Stimulated activated CD4-positive, alpha-beta T cell treated with anti-CD3 and anti-CD28 coated beads, Interleukin-12 subunit alpha, Interleukin-12 subunit beta, amount 100 ng/mL, for 4 hours (primary cell): ENCODE measurements around the gene SLCO2A1.

Experiments
- DNase-seq: peaks from one replicate; pipeline ENCODE4 v3.0.0-alpha.2; 2020

The SLCO2A1 gene

DNA sequence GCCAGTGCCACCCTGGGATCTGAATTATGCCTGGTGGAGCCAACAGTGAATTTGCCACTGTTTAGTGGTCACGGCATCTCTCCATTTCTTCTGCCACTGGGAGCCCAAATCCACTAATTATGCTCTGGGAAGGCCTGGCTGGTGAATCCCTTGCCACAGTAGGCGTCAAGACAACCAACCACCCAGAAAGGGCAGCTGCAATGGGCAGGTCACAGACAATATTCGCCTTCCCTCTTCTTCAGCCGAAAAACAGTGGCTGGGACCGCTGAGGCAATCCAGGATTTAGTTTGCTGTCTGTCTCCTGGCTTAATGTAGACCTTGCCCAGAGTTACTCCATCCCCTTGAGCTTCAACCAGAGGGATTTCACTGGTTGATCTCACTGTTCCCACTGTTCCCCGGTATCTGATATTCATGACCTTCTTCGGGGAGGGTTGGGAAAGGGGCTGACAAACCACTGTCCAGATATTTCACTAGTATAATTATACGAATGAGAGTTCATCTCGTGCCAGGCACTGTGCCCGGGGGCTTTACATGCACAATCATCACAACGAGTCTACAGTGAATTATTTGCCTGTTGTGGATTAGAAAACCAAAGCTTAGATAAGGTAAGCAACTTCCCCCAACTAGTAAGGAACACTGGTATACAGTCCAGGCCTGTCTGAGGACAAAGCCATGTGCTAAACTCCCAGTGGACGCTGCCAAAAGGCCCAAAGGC lies 84.2 kb downstream of the SLCO2A1 start:
- no peak for DNase-seq

- no peak for DNase-seq
Measured at GRCh38 chr3:133944641-133945380, 84.9 kb downstream of the SLCO2A1 start.

DNA sequence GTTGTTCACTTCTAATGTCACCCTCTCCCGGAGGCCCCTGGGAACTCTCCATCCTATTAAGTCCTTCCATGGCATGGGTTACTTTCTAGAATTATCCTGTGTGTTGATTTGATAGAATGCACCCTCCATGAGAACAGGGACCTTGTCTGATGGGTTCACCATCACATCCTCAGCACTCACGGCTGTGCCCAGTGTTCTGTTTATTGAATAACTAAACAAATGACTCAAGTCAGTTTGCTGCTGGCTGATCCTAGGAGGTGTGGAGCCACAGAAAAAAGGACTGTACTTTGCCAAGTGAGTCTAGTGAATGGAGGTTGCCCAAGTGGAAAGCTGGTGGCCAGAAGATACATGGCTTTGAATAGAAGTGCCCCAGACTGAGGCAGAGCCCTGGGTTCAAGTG lies 85.5 kb downstream of the SLCO2A1 start:
- DNase-seq, result no peak

DNA sequence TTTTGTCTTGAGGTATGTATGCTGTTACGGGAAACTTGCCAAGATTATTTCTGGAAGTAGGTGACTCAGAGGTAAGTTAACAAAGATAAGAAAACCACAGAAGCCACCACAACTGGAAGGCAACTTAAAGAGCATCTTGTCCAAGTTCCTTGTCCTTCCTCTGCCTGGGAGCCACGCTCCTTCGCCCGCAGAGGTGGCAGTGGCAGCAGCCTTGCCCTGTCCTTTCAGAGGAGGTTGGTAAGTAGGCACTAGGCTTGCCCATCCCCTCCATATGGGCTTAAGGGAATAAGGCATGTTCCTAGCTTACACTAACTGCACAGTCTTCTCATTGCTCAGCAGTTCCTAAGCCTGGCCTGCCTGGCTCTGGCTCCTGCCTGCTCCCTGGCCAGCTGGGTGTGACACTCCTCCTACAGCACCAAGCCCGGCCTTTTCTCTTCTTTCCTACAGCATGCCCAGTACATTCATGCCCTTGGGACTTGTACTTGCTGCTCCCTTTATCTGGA lies 86.0 kb downstream of the SLCO2A1 start:
- DNase-seq, result no peak

DNA sequence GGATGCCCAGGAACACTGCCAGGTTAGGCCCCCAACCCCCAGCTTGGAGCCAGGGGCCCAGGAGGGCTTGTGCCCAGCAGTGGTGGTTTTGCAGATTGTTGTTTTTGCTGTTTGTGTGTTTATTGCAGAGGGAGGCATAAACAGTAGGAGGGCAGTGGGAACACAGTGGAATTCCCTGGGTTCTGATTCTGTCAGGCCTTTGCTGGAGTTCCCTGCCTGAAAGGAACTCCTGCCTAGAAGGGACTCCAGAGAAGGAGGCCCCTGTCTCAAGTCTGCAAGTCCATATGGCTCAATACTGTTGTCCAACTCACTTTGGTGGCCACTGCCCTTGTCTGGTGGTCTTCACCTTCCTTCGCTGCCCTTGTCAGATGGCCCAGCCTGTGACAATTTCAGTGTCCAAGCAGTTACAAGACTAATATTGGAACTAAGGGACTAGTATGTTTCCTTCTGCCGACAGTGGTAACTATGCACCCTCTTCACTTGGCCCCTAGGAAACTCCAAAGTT lies 86.6 kb downstream of the SLCO2A1 start:
- DNase-seq, result no peak

DNA sequence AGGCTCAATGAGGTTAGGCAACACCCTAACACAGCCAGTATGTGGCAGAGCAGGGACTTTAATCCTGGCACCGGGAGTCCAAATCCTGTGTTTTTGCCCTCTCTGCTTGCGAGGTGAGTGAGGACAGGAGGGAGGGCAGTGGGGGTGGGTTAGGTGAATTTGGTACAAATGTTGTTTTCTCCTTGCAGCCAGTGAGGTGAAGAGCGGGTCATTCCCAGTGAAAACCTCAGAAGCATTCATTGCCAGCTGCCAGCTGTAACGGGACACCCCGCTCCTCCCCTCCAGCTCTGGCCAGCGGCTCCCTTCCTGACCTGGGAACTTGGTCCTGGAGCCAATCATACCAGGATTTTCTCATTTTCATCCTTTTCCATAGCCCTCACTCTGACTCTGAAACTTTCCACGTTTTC lies 88.3 kb downstream of the SLCO2A1 start:
- DNase-seq, result no peak

DNA sequence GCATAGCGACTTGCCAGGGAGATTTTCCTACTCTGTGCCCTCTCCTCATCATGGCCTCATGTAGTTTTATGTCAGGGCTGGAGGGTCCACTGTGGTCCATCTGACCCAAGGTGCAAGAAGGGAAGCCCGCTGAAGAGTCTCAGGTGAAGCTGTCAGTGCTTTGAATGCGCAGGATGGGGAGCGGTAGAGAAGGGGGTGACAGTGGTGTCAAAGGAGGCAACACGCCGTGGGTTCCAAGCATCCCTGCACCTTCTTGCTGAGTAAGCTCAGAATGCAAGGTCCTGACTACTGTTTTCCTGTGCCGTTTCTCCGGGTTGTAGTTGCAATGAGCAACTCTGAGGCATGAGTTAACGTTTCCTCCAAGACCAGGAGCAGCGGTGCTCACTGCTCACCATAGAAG lies 89.2 kb downstream of the SLCO2A1 start:
- no peak for DNase-seq

GRCh38 chr3:133939463-133939835 lies 90.3 kb downstream of the SLCO2A1 start:
- DNase-seq, result no peak

DNA sequence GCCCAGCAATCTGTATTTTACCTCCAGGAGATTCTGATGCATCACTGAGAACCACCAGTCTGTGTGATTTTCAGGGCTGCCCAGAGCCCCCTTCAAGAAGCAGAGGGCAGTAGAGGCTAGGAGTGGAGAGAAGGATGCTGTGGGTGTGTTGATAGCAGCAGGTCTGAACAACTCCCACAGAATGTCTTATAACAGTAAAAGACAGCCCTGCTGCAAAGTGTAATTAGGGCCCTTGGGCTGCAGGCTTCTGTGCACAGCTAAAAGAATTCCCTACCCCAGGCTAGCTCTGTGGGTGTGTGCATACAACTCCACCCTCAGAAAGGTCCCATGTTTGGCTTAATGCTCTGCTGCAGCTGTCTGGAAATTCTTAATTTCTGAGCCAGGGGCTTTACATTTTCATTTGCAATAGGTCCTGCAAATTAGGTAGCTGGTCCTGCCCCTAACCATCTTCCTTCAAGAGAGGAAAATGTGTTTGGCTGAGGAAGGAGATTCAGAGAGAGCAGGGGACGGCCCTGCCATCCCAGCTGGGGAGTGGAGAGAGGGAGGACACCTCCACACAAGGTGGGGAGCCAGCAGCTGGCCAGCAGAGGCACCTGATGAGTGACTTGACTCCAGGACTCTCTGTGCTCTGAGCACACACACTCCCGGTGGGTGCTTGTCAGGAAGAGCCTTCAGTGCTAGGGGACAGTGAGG lies 90.8 kb downstream of the SLCO2A1 start:
- no peak for DNase-seq

DNA sequence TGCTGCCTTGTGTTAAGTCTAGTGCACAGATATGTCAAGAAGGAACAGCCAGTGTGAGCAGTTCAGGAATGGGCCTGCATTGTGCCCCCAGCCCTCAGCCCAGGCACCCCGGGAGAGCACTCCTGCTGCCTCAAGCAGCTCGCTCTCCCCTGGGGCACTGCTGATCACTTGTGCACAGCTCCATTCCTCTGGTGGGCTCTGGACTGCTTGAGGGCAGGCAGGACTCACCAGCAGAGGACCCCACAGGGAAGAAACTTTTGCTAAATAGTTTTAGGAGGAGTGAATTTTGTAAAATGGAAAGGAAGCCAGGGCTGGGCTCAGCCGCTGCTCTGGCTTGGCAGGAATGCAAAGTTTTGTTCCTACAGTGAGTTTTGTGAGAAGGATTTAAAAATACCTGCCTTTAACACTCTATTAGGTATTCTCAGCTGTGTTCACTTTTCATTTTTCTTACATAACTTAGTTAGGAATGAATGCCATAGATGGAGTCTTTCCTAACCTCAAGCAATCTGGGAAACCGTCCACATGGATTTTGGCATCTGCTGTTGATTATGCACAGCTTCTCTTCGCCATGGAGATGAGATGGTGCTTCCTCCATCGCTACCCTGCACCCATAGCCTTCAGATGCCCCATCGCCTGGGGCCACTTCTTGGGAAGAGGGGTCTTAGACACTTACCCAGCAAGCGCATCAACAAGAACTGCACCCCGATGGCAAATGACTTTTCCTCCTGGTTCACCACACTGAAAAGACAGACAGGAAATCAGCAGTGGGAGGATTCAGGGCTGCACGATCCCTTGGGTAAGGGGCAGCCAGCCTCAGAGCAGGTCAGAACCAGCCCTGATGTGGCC lies 91.7 kb downstream of the SLCO2A1 start:
- DNase-seq, result no peak

GRCh38 chr3:133937061-133937686 lies 92.6 kb downstream of the SLCO2A1 start:
- DNase-seq, result no peak

GRCh38 chr3:133935843-133936769 lies 93.6 kb downstream of the SLCO2A1 start:
- DNase-seq, result no peak

- no peak for DNase-seq
Measured at GRCh38 chr3:133934996-133935842, 94.5 kb downstream of the SLCO2A1 start.

- DNase-seq, result no peak
Measured at GRCh38 chr3:133934073-133934970, 95.4 kb downstream of the SLCO2A1 start.

DNA sequence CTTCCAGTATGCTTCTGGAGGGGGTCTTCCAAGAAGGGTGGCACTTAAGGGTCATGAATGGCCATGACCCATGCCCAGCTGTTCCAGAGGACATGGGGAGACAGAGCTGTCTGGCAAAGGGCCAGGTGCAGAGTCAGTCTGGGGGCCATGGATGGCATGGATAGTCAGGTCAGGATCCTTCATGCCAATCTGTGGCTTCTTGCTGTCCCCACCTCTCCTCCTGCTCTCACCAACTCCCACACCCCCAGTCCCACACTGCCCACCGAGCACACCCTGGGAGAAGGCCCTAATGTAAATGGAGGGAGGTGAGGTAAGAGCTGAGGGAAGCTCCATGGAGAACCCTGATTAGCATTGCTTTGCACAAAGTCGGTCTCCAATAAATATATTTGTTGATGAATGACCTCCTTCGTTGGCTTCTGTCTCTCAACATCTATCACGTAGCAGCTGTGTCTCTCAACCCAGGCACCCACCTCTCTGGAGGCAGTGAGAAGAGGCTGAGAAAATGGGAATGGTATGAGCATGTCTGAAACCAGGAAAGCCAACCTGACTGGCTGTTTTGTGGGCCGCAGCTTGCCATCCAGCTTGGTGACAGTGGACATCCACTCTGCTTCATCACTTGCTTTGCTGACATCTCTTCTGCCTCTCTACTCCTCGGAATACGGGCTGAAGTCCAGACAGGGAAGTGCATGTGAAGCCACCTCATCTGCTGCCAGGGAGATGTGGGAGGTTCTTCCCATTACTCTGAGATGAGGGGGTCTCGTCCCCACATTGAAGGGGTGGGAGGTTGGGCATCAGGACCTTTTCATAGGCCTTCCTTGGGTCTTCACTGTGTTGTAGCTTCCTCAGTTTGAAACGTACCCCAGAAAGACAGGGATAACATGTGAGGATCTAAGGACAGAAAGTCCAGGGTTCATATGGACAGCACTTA lies 96.4 kb downstream of the SLCO2A1 start:
- no peak for DNase-seq

GRCh38 chr3:133932009-133932408 lies 97.7 kb downstream of the SLCO2A1 start:
- DNase-seq, result no peak

GRCh38 chr3:133931084-133931483 lies 98.6 kb downstream of the SLCO2A1 start:
- no peak for DNase-seq
